Panc1 (cell line): ENCODE data around the gene COL23A1.
A peak's percentile ranks its signal among the peaks of the same experiment; 100 is the strongest.

Experiments used
- CTCF ChIP-seq: fragments of 450-650 bp; IDR thresholded peaks from 2 replicates; pipeline ENCODE4 v1.5.1; 2017; ENCODE audit warnings: mild to moderate bottlenecking
- REST ChIP-seq, 2 experiments: IDR thresholded peaks; 2 replicates each; pipeline ENCODE4 v1.6.1; 2011 to 2012; ENCODE audit warnings: low read depth in 2 of 2, control low read depth in 1 of 2, low read length in 1 of 2, mild to moderate bottlenecking in 1 of 2, moderate library complexity in 1 of 2; ENCODE audit not compliant: insufficient read depth in 1 of 2
- SIN3A ChIP-seq: IDR thresholded peaks from 2 replicates; pipeline ENCODE4 v1.6.1; 2012; ENCODE audit warnings: low read depth, mild to moderate bottlenecking, low read length, moderate library complexity, borderline replicate concordance; ENCODE audit not compliant: insufficient read depth

DNA sequence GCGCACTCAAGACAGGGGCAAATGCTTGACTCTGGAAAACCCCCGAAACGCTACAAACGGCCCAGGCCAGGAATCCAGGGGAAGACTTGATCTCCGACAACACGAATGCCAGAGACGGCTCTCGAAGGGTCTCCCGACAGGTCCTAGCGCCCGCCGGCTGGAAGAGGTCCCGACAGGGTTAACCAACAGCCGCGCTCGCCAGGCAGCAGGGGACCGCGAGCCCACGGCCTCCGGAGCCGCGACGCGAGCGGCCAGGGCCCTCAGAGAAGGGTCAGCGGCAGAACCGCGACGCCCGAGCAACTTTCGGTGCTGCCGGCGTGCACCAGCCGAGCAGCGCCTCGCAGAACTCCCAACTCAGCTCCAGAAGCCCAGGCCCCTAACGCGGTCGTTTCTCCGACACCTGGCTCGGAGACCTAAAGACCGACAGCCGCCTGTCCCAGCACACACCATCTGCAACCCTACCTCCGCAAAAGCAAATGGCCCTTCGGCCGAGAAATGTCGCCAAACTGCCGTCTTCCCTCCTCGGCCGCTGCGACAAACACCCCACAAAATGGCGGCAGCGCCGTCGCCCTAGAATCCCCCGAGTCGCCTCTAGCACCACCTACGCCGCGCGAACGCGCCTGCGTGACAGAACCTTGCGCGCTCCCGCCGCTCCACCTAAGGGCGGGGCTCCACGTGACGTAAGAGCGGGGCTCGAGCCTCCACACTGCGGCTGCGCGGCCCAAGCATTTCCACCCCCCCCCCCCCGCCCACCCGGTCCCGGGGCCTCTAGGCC is 36.5 kb upstream of the COL23A1 start, which contains the start of gene CLK4:
- TF ChIP-seq CTCF (no peak), SIN3A (peak; percentile 37; the same call in 1 of the 2 replicates), REST (IDR thresholded peaks at IDR 0.05; ENCODE audit: insufficient read depth in 1 of 2, low read depth in 2 of 2, low read length in 1 of 2) (no peak)
